CD8-positive, alpha-beta memory T cell (primary cell): ENCODE data around the gene ABI3BP. TPM values are rescaled to one million over a fixed set of nuclear protein-coding genes. Genes with fewer than 3 reads are reported as not detected.

Experiments
- CTCF ChIA-PET: fragments of 350-600 bp; sonication (Branson Sonifier 250); formaldehyde crosslinking; loops from one replicate; lab custom pipeline; 2021; ENCODE audit warnings: antibody characterized with exemption; lab: Charles Lee
- POLR2A ChIA-PET: fragments of 350-600 bp; sonication (Branson Sonifier 250); formaldehyde crosslinking; loops from one replicate; lab custom pipeline; 2021; ENCODE audit warnings: antibody characterized with exemption; lab: Charles Lee
- DNase-seq, 5 donors: peaks; one replicate each; pipeline versions ENCODE4 v3.0.0 to v3.0.0-alpha.2; 2020 to 2022; ENCODE audit warnings: mixed read lengths in 1 of 5
- H3K27ac ChIP-seq: one replicate; pipeline ENCODE4 v1.7.0; 2013; ENCODE audit warnings: low read depth, mild to moderate bottlenecking, low read length, moderate library complexity
- H3K27me3 ChIP-seq: 2 replicates; pipeline ENCODE4 v1.7.0; 2013; ENCODE audit warnings: low read length, mild to moderate bottlenecking; ENCODE audit not compliant: insufficient read depth, poor library complexity, severe bottlenecking
- H3K36me3 ChIP-seq: 2 replicates; pipeline ENCODE4 v1.7.0; 2013; ENCODE audit warnings: mild to moderate bottlenecking, low read length, moderate library complexity; ENCODE audit not compliant: insufficient read depth
- H3K4me1 ChIP-seq: 2 replicates; pipeline ENCODE4 v1.7.0; 2013; ENCODE audit warnings: mild to moderate bottlenecking, low read length, moderate library complexity; ENCODE audit not compliant: insufficient read depth
- H3K4me3 ChIP-seq: 2 replicates; pipeline ENCODE4 v1.7.0; 2013; ENCODE audit warnings: mild to moderate bottlenecking, low read length
- H3K9me3 ChIP-seq: 2 replicates; pipeline ENCODE4 v1.7.0; 2013; ENCODE audit warnings: mild to moderate bottlenecking, low read length
- H3K27ac Mint-ChIP-seq, 8 donors: one replicate each; pipeline ENCODE4 v1.8.0; 2020 to 2021; ENCODE audit warnings: mixed read lengths in 8 of 8, mild to moderate bottlenecking in 6 of 8, inconsistent platforms in 3 of 8, moderate library complexity in 3 of 8
- H3K27me3 Mint-ChIP-seq, 2 donors: one replicate each; pipeline ENCODE4 v1.8.0; 2020 to 2021; ENCODE audit warnings: mixed read lengths in 2 of 2, mild to moderate bottlenecking in 1 of 2, moderate library complexity in 1 of 2
- H3K36me3 Mint-ChIP-seq, 3 donors: one replicate each; pipeline ENCODE4 v1.8.0; 2020 to 2021; ENCODE audit warnings: mixed read lengths in 3 of 3, inconsistent platforms in 1 of 3, mild to moderate bottlenecking in 1 of 3
- H3K4me1 Mint-ChIP-seq, 3 donors: one replicate each; pipeline ENCODE4 v1.8.0; 2020 to 2021; ENCODE audit warnings: mixed read lengths in 3 of 3, inconsistent platforms in 1 of 3, mild to moderate bottlenecking in 1 of 3
- H3K4me3 Mint-ChIP-seq, 7 donors: one replicate each; pipeline ENCODE4 v1.8.0; 2020 to 2021; ENCODE audit warnings: mixed read lengths in 7 of 7, mild to moderate bottlenecking in 6 of 7, moderate library complexity in 4 of 7, inconsistent platforms in 2 of 7
- H3K9me3 Mint-ChIP-seq, 5 donors: one replicate each; pipeline ENCODE4 v1.8.0; 2020 to 2022; ENCODE audit warnings: mixed read lengths in 5 of 5, mild to moderate bottlenecking in 3 of 5, moderate library complexity in 2 of 5, inconsistent platforms in 1 of 5
- polyA plus RNA-seq: library from polyadenylated mRNA; unstranded; fragments of 300-500 nt; fragmentation: Illumina TruSeq; gene quantifications from one replicate; pipeline ENCODE4 v1.2.3, GENCODE V29; 2021
- total RNA-seq, 2 experiments: library from RNA; stranded (reverse); gene quantifications; one replicate each; pipeline ENCODE4 v1.2.3, GENCODE V29; 2021

Gene ABI3BP
- total and polyA plus RNA-seq, 3 experiments from 2014 or later: not detected

- H3K27ac Mint-ChIP-seq: no peak overlapping the region
- Histone ChIP-seq H3K4me3 (no peak overlapping the region), H3K9me3 (no peaks in the 10 kb centered on the region), H3K27ac (no peak overlapping the region), H3K27me3 (peaks cover 6% of the 10 kb centered on the region), H3K4me1 (no peaks in the 10 kb centered on the region), H3K36me3 (no peaks in the 10 kb centered on the region)
- DNase-seq: no peak
- no peaks in the 10 kb centered on the region for H3K4me1 Mint-ChIP-seq
- ChIA-PET CTCF (no interaction called here), POLR2A (no interaction called here)
- no peaks in the 10 kb centered on the region for H3K36me3 Mint-ChIP-seq
- H3K4me3 Mint-ChIP-seq: no peak overlapping the region
- no peaks in the 10 kb centered on the region for H3K9me3 Mint-ChIP-seq
- H3K27me3 Mint-ChIP-seq: peaks cover 2 to 34% of the 10 kb centered on the region in 2 donors
Observed at GRCh38 chr3:100810671-100811070, 182.6 kb downstream of the ABI3BP start.

DNA sequence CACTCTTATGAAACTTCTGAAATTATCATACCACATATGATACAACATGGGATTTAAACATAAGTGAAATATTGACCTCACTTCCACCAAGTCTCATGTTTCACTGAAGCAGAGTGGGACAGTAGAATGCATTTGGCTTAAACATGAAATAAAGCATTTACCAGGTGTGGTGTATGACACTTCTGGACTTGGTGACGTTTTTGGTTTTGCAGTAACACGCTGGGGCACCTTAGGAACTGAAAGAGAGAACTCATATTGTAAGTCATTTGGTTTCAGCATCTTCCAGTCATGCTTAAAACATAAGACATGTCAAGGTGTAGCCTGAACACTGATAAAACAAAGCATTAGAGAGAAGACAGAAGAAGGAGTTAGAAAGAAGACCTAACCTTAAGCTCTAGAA lies 188.6 kb downstream of the ABI3BP start:
- CTCF ChIA-PET: no interaction called here

GRCh38 chr3:100803711-100804110 lies 189.5 kb downstream of the ABI3BP start:
- Mint-ChIP-seq H3K27ac (no peak overlapping the region), H3K4me3 (no peak overlapping the region), H3K27me3 (peaks cover 2 to 21% of the 10 kb centered on the region in 2 donors), H3K9me3 (no peaks in the 10 kb centered on the region), H3K36me3 (no peaks in the 10 kb centered on the region), H3K4me1 (no peaks in the 10 kb centered on the region)
- Histone ChIP-seq H3K4me1 (no peaks in the 10 kb centered on the region), H3K27ac (no peak overlapping the region), H3K9me3 (no peaks in the 10 kb centered on the region), H3K4me3 (no peak overlapping the region), H3K27me3 (peaks cover 6% of the 10 kb centered on the region), H3K36me3 (no peaks in the 10 kb centered on the region)
- ChIA-PET POLR2A (no interaction called here), CTCF (no interaction called here)
- no peak for DNase-seq

More for the DNA sequence above, 188.6 kb downstream of the ABI3BP start:
- Histone ChIP-seq H3K9me3 (no peaks in the 10 kb centered on the region), H3K4me3 (no peak overlapping the region), H3K27ac (no peak overlapping the region), H3K4me1 (no peaks in the 10 kb centered on the region), H3K27me3 (peaks cover 6% of the 10 kb centered on the region), H3K36me3 (no peaks in the 10 kb centered on the region)
- H3K36me3 Mint-ChIP-seq: no peaks in the 10 kb centered on the region
- no peak for DNase-seq
- H3K4me1 Mint-ChIP-seq: no peaks in the 10 kb centered on the region
- H3K4me3 Mint-ChIP-seq: no peak overlapping the region
- H3K9me3 Mint-ChIP-seq: no peaks in the 10 kb centered on the region
- POLR2A ChIA-PET: no interaction called here
- H3K27me3 Mint-ChIP-seq: peaks cover 2 to 29% of the 10 kb centered on the region in 2 donors
- H3K27ac Mint-ChIP-seq: no peak overlapping the region

DNA sequence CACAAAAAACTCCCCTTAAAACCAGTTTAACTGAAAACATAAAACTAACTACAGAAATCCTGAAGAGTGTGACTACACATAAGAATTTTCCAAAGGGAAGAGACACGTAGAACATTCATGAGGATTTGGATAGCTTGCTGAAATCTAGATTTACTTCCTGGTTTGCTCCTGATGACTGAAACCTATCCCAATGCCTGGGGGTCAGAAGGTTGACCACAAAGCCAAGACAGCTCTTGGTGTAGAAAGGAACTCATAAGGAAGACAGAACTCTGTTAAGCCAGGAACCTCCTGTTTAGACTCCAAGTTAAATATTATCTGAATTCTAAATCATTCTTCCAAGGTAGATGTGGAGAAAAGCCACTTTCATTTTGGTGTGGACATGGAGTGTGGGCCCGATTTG lies 191.1 kb downstream of the ABI3BP start:
- Mint-ChIP-seq H3K36me3 (no peaks in the 10 kb centered on the region), H3K9me3 (no peaks in the 10 kb centered on the region), H3K4me1 (no peaks in the 10 kb centered on the region), H3K4me3 (no peak overlapping the region), H3K27me3 (peaks cover 2 to 17% of the 10 kb centered on the region in 2 donors), H3K27ac (no peak overlapping the region)
- H3K27ac ChIP-seq: no peak overlapping the region
- no peak for DNase-seq
- H3K4me1 ChIP-seq: no peaks in the 10 kb centered on the region
- ChIA-PET POLR2A (no interaction called here), CTCF (no interaction called here)
- H3K9me3 ChIP-seq: no peaks in the 10 kb centered on the region
- no peaks in the 10 kb centered on the region for H3K36me3 ChIP-seq
- peaks cover 6% of the 10 kb centered on the region for H3K27me3 ChIP-seq
- no peak overlapping the region for H3K4me3 ChIP-seq

- no peaks in the 10 kb centered on the region for H3K36me3 ChIP-seq
- H3K9me3 ChIP-seq: no peaks in the 10 kb centered on the region
- no peaks in the 10 kb centered on the region for H3K4me1 ChIP-seq
- Mint-ChIP-seq H3K9me3 (no peaks in the 10 kb centered on the region), H3K36me3 (no peaks in the 10 kb centered on the region), H3K4me3 (no peak overlapping the region), H3K4me1 (peaks cover 5 to 6% (median 5%) of the 10 kb centered on the region in 3 donors), H3K27ac (no peak overlapping the region), H3K27me3 (peaks cover 0 to 4% of the 10 kb centered on the region in 2 donors)
- no peaks in the 10 kb centered on the region for H3K27me3 ChIP-seq
- H3K4me3 ChIP-seq: no peak overlapping the region
- ChIA-PET POLR2A (no interaction called here), CTCF (no interaction called here)
- DNase-seq: no peak
- no peak overlapping the region for H3K27ac ChIP-seq
Observed at GRCh38 chr3:100798012-100798411, 195.2 kb downstream of the ABI3BP start.

DNA sequence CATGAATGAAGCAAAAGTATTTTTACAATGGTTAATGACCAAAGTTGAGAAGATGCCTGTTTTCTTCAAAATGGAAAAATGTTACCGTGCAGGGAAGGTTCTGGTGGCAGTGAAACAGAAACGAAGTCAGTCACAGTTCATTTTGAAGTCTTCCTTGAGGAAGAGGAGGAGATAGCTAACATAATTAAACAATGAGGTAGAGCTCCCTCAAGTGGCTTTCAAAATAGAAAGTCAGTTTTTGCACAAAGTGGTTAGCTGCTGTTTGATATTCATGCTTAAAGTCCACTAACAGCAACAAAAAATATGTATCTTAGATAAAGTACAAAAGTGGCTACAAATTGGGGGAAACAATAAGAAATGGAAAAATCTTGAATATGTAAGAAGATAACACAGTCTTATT lies 196.7 kb downstream of the ABI3BP start:
- POLR2A ChIA-PET: no interaction called here
- Mint-ChIP-seq H3K4me1 (peaks cover 5 to 6% (median 5%) of the 10 kb centered on the region in 3 donors), H3K9me3 (no peaks in the 10 kb centered on the region), H3K27me3 (peaks cover 0 to 4% of the 10 kb centered on the region in 2 donors), H3K36me3 (no peaks in the 10 kb centered on the region), H3K4me3 (no peak overlapping the region), H3K27ac (peak overlapping the region in 1 of 8 donors; percentile 55)
- no peak overlapping the region for H3K27ac ChIP-seq
- DNase-seq: no peak
- no peaks in the 10 kb centered on the region for H3K36me3 ChIP-seq
- no peaks in the 10 kb centered on the region for H3K9me3 ChIP-seq
- H3K4me3 ChIP-seq: no peak overlapping the region
- CTCF ChIA-PET: no interaction called here
- no peaks in the 10 kb centered on the region for H3K4me1 ChIP-seq
- no peaks in the 10 kb centered on the region for H3K27me3 ChIP-seq

DNA sequence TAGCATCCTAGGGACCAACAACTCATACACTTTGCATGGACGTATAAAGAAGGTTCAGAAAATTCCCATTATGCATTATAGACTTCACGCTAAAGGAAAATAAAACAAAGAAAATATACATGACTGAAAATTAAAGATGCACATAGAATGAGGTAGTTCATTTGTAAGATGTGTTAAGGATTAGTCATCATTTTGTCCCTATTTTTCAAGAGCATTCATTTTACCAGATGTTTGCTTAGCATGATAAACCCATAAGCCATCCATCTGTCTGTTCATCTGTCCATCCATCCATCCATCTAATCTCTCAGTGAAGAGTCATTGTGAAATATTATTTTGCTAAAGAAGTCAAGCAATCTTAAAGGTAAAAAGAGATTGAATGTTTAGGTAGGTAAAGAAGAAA lies 203.6 kb downstream of the ABI3BP start:
- Histone ChIP-seq H3K4me1 (no peaks in the 10 kb centered on the region), H3K27ac (no peak overlapping the region), H3K4me3 (no peak overlapping the region), H3K36me3 (no peaks in the 10 kb centered on the region), H3K9me3 (peaks cover 3% of the 10 kb centered on the region), H3K27me3 (no peaks in the 10 kb centered on the region)
- H3K4me3 Mint-ChIP-seq: no peak overlapping the region
- ChIA-PET CTCF (no interaction called here), POLR2A (no interaction called here)
- H3K27ac Mint-ChIP-seq: no peak overlapping the region
- no peaks in the 10 kb centered on the region for H3K4me1 Mint-ChIP-seq
- DNase-seq: no peak
- H3K9me3 Mint-ChIP-seq: peaks cover 1 to 4% (median 3%) of the 10 kb centered on the region in 5 donors
- no peaks in the 10 kb centered on the region for H3K36me3 Mint-ChIP-seq
- H3K27me3 Mint-ChIP-seq: peaks cover 0 to 4% of the 10 kb centered on the region in 2 donors

DNA sequence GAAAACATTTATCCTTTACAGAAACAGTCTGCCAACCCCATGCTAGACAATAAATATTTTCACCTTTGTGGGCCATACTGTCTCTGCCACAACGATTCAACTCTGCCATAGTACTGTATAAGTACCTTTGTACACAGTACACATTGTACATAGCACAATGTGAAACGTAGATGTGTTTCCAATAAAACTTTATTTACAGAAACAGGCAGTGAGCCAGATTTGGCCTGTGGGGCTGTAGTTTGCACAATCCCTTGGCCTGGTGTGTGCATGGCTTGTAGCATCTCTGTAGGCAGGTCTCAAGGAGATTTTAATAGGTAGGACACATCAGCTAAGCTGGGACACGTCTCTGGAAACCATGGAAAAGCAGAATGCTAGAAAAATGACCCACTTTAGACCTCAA lies 209.6 kb downstream of the ABI3BP start:
- CTCF ChIA-PET: interaction anchor here (1.2 kb wide), 1 partner anchor 10 kb away, joined by 3 read pairs; no protein-coding TSS in a partner anchor
- DNase-seq: no peak
- no peak overlapping the region for H3K4me3 ChIP-seq
- H3K36me3 ChIP-seq: no peaks in the 10 kb centered on the region
- no peaks in the 10 kb centered on the region for H3K4me1 Mint-ChIP-seq
- H3K36me3 Mint-ChIP-seq: no peaks in the 10 kb centered on the region
- H3K27me3 ChIP-seq: no peaks in the 10 kb centered on the region
- H3K27ac Mint-ChIP-seq: no peak overlapping the region
- no peaks in the 10 kb centered on the region for H3K4me1 ChIP-seq
- H3K9me3 Mint-ChIP-seq: peaks cover 3 to 5% (median 4%) of the 10 kb centered on the region in 5 donors
- H3K27ac ChIP-seq: no peak overlapping the region
- peaks cover 0 to 3% of the 10 kb centered on the region in 2 donors for H3K27me3 Mint-ChIP-seq
- peaks cover 3% of the 10 kb centered on the region for H3K9me3 ChIP-seq
- H3K4me3 Mint-ChIP-seq: no peak overlapping the region
- POLR2A ChIA-PET: no interaction called here
